ENCODE results near the gene ALS2CL. TPM values are rescaled to one million over a fixed set of nuclear protein-coding genes. Genes with fewer than 3 reads are reported as not detected.
A peak's percentile ranks its signal among the peaks of the same experiment; 100 is the strongest.
"Not testable (repeated sequence)": the region's sequence is repeated elsewhere in the genome, so short reads cannot be mapped to it uniquely, and the experiment has no call there.

ALS2CL gene
- polyA plus RNA-seq, 1 donor = 6.3 TPM

DNA sequence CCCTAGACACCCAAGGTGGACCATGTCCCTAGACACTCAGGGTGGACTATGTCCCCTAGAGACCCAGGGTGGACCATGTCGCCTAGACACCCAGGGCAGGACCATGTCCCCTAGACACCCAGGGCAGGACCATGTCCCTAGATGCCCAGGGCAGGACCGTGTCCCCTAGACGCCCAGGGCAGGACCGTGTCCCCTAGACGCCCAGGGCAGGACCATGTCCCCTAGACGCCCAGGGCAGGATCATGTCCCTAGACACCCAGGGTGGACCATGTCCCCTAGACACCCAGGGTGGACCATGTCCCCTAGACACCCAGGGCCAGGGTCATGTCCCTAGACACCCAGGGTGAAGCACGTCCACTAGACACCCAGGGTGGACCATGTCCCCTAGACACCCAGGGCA lies 10.9 kb upstream of the ALS2CL start:
- not testable (repeated sequence) for DNase-seq

DNA sequence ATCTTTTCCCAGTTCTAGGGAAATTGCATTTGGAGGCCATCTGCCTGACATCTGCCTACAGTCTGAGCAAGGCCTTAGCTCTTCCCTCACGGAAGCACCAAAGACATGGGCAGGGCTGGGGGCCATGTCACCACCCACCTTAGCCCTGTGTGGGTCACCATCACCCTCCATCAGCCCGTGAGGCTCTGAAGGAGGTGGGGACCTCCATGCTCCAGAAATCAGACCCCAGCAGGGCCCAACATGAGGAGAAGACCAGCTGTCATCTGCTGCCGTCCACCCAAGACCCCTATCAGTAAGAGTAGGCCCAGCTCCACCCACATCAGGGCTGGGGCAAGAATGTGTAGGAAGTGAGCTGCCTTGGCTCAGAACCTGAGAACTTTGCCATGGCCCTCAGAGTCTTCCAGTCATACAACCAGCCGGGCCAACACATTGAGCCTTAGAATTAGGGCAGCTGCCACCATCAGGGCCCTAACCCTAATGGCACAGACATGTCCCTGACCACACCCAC lies 9.6 kb upstream of the ALS2CL start:
- DNase-seq = no peak

DNA sequence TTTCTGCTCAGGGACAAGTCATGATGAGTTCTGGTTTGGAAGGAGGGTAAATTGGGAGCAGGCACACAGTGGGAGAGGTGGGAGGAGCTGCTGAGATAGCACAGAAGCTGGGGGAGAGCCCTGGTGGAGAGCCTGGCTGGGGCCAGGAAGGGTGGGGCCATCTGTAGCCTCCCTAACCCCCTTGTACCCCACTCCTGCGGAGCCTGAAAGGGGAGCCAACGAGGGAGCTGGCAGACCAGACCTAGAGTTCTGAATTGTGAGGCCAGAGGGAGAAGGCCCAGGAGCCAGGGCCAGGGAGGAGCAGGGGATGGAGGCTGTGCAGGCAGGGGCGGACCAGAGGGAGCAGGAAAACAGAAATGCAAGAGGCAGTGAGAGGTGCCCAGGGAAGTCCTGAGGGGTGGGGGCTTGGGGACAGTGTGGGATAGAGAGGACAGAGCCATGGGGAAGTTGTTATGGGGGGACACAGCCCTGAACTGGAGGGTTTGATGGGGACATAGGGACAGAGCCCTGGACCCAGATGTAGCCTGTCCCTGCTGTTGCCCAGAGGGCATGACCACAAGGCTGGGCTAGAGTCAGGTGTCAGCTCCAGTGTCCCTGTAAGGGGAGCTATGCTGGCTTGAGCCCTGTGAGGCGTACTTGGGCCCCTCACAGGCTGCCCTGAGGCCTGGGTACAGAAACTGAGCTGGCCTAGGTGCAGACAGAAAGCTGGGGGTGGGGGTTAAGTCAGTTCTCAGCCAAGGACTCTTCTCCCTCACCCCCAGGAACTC lies 8.9 kb upstream of the ALS2CL start:
- no peak for DNase-seq

DNA sequence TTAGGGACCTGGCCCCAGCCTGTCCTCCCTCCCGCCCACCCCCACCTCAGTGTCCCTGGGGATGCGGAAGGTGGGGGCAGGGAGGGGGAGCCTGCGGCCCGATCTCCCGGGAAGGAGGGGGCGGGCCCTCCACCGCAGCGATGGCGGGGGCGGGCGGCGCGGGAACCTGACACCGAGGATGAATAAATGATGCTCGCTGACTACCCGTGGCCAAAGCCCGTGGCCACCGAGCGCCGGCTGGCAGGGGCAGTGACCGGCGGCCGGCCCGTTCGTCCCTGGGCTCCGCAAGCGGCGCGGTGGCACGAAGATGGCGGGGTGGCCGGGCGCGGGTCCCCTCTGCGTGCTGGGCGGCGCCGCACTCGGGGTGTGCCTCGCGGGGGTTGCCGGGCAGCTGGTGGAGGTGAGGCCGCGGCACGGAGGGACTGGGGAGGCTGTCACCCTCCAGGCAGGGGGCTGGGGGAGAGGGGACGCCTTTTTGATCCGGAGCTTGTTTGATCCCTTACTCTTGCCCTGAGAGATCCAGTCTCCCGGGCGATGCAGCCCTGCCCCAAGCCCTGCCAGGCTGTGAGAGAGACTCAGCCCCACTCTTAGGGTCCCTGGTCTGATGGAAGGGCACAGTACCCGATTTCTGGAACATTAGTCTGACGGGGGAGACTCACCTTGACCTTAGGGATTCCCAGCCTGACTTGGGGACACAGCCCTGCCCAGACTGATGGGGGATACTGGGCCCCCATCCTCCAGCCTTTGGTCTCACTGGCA lies 7.9 kb upstream of the ALS2CL start, which contains the start of gene TMIE:
TSS of gene TMIE (plus strand) at position 212 of the 759 bp plus-strand sequence. CDS start at position 308, 96 bp downstream.
- DNase-seq = no peak

DNA sequence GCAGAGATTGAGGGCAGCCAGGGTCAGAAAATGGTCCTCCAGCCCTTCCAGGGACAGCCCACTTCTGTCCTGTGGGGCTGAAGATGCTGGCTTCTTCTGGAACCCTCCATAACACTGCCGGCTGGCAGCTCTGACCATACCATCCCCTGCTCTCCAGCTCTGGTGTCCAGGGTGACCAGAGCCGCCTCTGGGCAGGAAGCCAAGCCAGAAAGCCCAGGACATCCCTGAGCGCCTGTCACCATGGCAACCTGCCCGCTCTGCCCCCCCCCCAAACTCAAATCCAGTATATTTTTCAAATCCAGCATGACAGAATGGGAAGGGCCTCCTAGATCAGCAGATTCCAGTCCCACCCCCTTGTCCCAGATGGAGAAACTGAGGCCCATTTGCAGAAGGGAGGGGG lies 7.3 kb upstream of the ALS2CL start:
- DNase-seq = no peak

DNA sequence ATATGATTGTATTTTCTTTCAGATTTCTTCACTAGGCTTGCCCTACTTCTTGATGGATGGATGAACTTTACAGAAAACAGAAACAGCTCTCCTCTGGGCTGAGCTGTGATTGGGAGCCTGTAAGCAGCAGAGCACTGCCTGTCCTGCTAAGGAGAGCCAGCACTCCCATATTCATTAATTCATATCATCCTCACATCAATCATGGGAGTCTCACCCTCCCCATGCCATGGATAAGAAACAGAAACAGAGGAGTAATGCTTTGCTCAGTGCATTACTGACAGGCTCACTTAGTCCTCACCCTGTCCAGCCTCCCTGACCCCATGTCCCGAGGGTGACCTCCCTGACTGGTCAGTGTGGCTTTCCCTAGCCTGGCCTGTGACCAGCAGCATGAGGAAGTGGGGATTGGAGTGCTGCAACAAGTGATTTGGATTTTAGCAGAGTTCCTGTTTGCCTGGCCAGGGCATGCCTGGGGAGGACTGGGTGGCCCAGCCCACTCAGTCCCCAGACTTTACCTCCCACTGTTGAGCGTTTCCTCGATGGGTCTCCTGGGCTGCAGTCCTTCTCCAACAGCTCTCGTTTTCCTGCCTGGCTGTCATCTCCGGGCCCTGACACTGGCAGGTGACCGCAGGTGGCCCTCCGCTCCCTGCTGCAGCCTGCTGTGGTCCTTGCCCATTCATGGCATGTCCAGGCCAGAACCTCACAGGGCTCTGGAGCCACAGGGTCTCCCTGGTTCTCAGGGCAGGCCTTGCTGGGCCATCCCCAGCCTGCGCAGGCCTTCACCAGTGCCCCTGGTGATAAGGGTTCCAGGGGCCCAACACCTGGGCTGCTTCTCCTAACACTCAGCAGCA lies 6.4 kb upstream of the ALS2CL start:
- DNase-seq = no peak

DNA sequence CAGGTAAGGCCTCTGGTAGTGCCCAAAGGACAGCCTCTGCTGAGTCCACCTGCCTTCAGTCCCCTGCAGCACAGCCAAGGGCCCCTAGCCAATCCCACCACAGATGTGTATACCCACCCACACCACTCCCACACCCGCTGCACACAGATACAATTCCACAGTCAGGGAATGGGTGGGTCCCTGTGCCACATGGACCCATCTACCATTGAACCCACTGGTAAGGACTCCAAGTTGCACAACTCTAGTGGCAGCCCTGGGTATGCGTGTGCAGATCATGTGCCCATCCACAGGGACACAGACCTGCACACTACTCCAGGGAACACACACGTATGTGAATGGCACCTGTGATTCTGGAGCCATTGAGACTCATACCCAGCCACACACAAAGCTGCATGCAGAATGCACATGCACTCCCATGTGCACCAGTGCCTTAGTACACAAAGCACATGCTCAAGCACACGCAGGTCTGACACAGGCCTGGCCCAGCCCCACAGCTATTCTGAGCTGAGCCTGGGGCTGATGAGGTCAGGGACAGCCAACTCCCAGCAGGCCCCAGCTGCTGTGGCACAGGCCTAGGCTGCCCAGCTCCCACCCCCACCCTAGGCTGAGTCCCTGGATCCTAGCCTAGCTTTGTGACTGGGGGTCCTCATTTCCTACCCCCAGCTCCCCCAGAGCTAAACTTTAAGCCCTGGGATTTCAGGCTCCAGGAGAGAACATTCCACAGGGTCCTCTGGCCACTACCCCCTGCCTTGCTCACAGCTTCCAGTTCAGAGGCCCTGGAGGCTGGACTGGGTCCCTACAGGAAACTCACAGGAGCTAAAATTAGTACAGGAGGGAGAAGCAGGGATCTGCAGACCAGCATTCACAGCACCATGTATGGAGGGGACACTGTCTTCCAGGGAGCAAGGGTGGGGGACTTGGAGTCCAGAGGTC lies 2.7 kb upstream of the ALS2CL start:
- no peak for DNase-seq

DNA sequence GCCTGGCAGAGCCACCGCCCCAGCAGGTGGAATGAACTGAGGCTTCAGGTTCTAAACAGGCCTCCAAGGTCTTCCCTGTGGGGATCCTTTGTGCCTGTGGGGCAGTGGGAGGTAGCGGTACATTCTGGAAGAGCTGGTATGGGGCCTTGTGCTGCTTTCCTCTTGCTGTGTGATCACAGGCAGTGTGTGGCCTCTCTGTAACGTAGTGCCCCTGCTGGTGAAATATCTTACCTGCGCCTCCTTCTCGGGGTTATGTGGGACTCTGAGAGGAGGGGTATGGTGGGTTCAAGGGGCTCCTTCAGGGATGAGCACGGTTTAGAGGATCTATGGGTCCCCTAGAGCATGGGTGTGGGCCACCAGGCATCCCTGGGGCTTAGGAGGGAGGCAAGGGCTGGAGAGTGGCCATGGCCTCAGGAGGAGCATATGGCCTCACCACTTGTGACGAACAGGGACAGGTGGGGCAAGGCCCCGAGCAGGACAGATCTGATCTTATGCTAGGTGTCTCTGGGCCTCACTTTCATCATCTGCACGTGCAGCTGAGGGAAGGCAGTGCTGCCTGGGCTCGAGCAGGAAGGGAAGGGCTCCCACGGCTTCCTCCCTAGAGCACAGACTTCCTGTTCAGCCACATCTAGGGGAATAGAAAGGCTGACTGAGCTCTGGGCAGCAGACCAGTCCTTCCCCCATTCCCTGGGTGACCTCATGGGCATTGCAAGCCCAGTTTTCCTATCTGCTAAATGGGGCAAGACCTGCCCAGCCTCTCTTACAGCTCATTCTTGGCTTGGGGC lies 1.9 kb upstream of the ALS2CL start:
- peak; percentile 54 for DNase-seq

DNA sequence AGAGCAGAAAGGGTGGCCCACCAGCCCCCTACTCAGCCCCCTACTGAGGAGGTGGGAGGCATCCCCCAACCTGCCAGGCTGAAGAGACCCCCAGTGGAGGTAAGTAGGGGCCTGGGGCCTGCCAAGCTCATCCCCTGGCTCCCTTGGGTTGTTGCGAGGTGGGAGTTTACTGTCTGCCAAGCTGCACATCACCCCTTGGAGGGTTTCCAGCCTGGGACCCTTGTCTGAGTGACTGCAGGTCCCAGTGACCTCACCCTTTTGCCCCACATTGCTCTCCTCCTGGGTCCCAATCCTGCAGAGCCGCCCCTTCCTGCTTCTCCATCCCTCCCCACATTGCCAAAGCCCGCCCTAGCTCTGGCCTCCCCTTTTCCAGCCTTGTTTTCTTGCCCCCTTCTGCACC lies 1.0 kb upstream of the ALS2CL start:
- no peak for DNase-seq

DNA sequence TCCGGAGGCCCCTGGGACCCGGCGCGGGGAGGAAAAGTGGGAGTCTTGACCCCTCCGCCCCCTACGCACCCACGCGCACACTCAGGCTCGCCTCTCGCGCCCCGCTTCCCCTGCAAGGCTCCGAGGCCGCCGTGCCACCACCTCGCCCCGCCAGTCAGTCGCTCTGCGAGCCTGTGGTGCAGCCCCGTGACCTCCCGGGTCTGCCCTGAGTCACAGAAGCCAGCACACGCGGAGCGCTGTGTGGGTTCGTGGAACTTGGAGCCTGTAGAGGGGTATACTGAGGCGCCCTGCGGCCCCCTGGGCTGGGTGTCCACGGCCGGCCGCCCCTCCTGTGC lies 380 bp upstream of the ALS2CL start:
- no peak for DNase-seq

DNA sequence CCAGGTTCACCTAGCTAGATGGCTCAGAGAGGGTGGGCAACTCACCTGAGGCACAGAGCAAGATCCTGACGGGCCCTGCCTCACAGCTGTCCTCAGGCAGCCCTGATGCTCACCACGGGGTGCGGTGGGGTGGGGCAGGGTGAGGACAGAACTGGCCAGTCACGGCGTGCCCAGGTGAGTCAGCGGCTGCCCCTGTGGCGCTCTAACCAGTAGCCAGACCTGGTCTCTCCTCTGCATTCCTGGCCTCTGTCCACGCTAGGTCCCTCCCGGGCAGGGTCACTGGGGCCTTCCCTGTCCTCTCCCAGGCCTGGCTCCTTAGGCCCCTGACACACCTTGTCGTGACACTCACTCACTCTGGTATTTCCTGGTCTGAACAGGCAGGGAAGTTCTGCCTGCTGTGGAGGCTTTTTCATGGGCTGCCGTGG lies 901 bp downstream of the ALS2CL start:
- no peak for DNase-seq

DNA sequence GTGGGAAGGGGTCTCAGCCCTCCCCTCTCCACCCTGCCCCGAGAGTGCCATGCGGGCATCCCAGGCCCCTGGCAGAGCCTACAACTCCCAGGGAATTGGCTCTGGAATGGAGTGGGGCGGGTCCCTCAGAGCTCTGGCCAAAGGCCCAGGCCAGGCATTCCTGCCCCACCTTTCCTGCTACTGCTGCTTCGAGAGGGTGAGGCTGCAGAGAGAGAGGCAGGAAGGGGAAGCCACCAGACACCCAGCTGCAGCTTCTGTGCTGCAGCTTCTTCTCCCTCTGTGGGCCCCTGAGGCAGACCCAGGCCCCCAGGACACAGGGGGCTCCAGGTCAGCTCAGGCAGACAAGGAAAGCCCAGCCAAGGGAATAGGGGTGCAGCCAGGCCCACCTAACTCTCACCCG lies 2.7 kb downstream of the ALS2CL start:
- no peak for DNase-seq

DNA sequence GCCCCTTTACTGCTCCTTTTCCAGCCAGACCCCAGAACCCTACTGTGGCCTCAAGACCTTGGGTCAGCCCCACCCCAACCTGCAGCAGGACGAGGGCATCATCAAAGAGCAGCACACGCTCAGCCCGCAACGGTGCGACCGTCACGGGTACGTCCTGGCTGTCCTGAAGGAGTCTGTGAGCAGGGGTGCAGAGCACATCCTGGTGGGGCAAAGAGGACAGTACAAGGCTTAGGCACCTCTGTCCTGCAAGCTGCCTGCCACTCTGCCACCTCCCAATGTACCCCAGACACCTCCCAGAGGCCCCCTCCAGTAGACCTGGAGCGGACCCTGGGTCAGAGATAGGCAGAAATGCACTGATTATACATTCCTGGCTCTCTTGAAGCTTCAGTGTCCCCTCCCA lies 8.0 kb downstream of the ALS2CL start:
- DNase-seq = no peak

DNA sequence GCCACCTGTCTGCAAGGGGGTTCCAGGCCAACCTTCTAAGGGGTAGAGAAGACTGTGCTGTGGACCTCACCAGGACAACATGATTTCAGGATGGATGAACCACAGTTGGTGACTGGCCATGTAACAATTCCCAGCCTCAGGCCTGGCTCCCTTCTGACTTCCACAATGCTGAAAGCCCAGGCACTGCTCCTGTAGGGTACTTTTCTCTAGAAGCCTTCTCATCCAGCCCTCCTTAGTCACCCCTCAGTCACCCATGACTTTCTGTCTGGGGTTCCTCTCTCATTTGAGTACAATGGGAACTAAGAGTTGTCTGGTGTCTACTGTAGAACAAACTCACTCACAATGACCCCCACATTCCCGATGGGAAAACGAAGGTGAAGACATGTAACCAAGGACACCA lies 8.6 kb downstream of the ALS2CL start:
- no peak for DNase-seq

DNA sequence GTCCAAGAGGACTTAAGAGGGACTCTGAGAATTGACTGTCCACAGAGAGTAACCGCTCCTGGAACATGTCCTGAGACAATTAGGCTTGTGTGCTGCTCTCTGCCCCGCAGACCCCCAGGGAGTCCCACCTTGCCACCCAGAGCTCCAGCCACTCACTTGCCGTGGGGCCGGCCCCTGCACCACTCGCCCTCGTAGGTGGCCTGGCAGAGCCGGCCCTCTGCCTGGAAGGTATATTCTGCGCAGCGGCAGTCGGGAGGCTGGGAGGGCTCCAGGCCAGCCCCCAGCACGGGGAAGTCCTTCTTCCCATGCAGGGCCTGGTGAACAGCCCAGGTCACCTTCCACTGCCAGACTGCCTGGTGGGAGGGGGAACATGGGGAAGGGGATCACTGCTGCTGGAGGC lies 10.5 kb downstream of the ALS2CL start:
- no peak for DNase-seq

DNA sequence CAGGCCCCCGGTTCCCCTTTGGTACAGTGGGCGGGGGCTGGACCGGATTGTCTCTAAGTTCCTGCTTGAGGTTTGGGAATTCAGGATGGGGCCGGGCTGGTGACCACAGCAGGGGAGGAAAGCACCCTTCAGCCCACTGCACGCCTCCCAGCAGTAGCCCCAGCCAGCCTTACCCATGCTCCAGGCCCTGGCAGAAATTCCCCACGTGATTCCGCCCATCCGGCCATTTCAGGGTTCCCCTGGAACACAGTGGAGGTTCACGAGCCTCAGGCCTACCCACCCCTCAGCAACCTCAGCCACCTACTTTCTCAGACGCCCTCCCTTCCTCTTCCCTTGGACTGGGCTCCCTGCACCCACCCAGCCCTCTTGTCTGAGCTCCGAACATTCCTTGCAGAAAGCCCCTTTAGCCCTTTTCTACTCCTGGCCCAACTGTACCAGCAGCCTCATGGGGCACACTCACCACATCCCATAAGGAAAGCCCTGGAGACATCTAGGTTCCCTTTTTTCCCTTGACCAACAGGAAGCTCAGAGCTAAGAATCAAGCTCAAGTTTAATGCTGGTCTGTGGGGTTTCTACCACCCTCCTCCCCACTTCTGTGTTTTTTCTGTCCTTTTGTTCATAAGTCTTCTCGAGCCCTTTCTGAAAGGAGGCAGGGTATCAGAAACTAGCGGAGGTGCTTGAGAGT lies 11.5 kb downstream of the ALS2CL start:
- no peak for DNase-seq

DNA sequence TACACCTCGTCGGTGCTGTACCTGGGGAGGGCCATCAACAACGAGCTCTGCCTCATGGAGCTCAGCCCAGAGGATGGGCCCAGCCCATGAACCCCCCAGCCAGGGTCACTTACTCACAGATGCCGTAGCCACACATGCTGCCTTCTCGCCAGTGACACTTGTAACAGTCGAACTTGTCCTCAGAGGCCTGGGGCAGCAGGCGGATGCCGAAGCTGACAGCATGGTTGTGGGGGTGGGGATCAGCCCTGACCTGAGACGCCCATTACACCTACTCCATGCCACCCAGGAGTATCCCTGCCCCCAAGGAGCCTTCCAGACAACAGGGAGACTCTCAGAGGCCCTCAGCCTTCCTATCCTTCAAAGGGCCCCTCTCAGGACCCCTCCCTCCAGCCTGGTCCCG lies 12.1 kb downstream of the ALS2CL start:
- no peak for DNase-seq

DNA sequence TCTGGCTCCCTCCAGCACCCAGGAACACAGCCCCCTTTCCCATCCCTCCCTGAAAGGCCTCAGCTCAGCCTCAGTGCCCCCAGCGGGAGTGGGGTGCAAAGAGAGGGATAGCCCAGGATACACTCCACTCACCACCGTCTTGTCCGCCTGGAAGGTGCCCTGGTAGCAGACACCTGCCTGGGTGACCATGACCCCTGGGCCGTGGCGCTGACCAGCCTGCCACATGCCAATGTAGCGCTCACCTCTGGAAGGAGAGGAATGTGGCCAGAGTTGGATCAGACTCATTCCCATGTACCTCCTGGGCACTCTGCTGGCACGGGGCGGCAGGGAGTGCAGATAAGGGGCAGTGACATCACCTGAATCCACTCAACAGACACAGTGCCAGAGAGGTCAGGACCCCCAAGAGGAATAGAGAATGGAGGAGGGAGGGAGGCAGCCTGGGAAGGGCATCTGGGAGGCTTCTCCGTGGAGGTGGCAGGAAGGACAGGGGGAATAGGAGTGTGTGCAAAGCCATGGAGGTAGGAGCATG lies 13.1 kb downstream of the ALS2CL start:
- DNase-seq = no peak

DNA sequence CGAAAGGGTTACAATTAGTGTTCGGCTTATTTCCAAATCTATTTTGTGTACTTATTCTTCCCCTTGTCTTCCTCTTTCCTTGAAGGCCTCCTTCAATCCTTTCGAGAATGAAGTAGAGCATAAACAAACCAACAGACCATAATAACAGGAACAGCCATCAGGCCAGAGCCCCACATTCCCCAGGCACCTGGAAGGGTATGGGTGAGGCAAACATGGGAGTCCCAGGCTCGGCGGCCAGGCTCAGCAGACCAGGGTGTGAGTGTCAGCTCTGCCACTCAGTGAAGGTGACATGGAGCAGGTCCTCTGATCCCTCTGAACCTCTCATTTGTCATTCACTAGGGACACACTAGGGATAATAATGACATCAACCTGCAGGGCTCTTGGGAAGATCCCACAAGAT lies 13.8 kb downstream of the ALS2CL start:
- no peak for DNase-seq

DNA sequence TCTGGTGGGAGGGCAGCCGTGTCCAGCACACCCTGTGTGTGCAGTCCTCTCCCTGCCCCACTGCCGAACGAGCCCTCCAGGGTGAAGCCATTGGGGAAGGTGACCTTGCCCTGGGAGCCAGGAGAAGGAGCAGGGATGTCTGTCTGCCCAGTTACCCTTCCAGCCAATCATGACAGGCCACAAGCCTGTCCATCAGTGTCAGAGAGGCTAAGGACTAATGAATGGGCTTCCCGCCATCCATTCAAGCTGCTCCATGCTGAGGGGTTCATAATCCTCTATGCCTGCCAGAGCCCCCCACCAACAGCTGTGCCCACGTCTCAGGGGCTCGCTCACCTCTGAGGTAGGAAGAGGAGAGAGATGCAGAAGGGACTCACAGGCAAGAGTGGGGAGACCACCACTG lies 15.2 kb downstream of the ALS2CL start:
- DNase-seq = no peak

All from hindlimb muscle (tissue), 1 donor.